K562 (cell line): Measurements from ENCODE around the gene TMEM101. TPM values are rescaled to one million over a fixed set of nuclear protein-coding genes. Genes with fewer than 3 reads are reported as not detected.

Source experiments
- CHD7 ChIP-seq: fragments of 200-600 bp; sonication (generic); IDR thresholded peaks from one replicate; pipeline ENCODE4 v1.6.1; 2012; ENCODE audit warnings: mild to moderate bottlenecking, low read depth, low read length, inconsistent platforms
- SAFB ChIP-seq: fragments of 200-400 bp; formaldehyde crosslinking; IDR thresholded peaks from 2 replicates; pipeline ENCODE4 v1.6.1; 2017; ENCODE audit warnings: low read depth, low read length, borderline replicate concordance
- polyA plus RNA-seq, 8 experiments: library from polyadenylated mRNA; depleted of rRNA in 4 of 8; stranded (reverse) in 5 of 8; unstranded in 3 of 8; fragments of >200 nt; fragmentation: Nextera tagmentation in 2 of 8; fragmentation: Illumina TruSeq in 1 of 8; extraction: Ambion mirVana in 2 of 8; extraction: Trizol in 1 of 8; gene quantifications; 2 replicates each; pipeline versions ENCODE4 v1.2.1 to v1.2.3, GENCODE V29; 2011 to 2014; ENCODE audit warnings: inconsistent platforms in 1 of 8, missing spikeins in 1 of 8
- total RNA-seq, 7 experiments: library from RNA; depleted of rRNA in 6 of 7; stranded (reverse); fragments of >200 nt in 6 of 7; fragmentation: Illumina TruSeq in 2 of 7; extraction: Trizol in 2 of 7; gene quantifications; 2 replicates each; pipeline versions ENCODE4 v1.2.1 to v1.2.3, GENCODE V29; 2011 to 2021; ENCODE audit warnings: low replicate concordance in 1 of 7

The TMEM101 gene
- total and polyA plus RNA-seq, 9 of the 15 experiments (the other 6 are each of a cell fraction or from before 2014, with no cell fraction given) = 21.2 to 110 (median 37.8) TPM

DNA sequence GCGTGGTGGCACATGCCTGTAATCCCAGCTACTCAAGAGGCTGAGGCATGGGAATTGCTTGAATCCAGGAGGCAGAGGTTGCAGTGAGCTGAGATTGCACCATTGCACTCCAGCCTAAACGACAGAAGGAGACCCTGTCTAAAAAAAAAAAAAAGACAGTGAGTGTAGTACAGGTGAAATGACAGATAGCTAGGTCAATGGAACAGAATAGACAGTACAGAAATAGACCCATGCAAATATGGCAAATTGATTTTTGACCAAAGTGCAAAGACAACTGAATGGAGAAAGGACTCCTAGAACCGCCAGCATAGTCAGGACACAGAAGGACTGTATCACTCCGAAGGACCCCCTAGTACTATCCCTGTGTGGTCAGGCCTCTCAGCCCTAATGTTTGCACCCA lies 44.4 kb downstream of the TMEM101 start (continued):
- TF ChIP-seq CHD7 (no peak), SAFB (no peak)
